Stimulated activated CD8-positive, alpha-beta memory T cell treated with anti-CD3 and anti-CD28 coated beads, Interleukin-2, amount 100 ng/mL, for 48 hours (primary cell): ENCODE measurements around the gene HPS3.
"Not testable (repeated sequence)": the region's sequence is repeated elsewhere in the genome, so short reads cannot be mapped to it uniquely, and the experiment has no call there.

Experiments used
- DNase-seq, 2 donors: peaks; one replicate each; pipeline ENCODE4 v3.0.0-alpha.2; 2020; ENCODE audit warnings: low read depth in 2 of 2

Gene HPS3, protein sequence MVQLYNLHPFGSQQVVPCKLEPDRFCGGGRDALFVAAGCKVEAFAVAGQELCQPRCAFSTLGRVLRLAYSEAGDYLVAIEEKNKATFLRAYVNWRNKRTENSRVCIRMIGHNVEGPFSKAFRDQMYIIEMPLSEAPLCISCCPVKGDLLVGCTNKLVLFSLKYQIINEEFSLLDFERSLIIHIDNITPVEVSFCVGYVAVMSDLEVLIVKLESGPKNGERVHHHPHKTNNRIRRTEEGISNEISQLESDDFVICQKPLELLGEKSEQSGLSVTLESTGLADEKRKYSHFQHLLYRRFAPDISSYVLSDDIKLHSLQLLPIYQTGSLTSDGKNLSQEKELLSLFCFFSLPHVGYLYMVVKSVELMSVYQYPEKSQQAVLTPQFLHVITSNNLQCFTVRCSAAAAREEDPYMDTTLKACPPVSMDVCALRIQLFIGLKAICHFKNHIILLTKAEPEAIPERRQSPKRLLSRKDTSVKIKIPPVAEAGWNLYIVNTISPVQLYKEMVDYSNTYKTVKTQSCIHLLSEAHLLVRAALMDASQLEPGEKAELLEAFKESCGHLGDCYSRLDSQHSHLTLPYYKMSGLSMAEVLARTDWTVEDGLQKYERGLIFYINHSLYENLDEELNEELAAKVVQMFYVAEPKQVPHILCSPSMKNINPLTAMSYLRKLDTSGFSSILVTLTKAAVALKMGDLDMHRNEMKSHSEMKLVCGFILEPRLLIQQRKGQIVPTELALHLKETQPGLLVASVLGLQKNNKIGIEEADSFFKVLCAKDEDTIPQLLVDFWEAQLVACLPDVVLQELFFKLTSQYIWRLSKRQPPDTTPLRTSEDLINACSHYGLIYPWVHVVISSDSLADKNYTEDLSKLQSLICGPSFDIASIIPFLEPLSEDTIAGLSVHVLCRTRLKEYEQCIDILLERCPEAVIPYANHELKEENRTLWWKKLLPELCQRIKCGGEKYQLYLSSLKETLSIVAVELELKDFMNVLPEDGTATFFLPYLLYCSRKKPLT

DNA sequence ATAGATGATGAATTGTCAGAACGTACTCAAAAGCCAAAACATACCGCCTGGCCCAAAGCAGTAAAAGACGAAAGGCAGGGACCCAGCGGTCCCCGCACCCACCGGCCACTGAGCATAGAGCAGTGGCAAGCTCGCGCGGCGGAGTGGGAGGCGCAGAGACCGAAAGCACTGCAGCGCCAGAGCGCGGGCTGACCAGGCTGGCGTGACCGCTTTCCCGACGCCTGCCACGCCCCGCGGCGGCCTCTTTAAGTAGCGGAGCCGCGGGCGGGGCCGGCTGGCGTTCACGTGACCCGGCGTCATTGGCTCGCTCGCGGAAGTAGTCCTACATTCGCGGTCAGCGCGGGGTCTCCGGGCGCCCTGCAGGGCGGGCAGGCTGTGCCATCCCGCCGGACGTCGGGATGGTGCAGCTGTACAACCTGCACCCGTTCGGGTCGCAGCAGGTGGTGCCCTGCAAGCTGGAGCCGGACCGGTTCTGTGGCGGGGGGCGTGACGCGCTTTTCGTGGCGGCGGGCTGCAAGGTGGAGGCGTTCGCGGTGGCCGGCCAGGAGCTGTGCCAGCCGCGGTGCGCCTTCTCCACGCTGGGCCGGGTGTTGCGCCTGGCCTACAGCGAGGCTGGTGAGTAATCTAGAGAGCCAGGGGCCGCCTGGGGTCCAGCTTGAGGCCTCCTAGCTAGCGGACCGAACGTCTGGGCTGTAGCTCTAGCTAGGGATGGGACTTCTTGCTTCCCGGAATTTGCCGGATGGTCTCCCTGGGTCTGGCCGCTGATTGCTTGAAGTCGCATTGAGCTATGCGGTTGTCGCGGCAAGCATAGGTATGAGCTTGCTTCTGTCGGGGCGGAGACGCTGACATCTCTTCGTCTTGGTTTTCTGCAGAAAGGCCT is at the start of gene HPS3:
Gene HPS3, plus strand, starts transcription at position 313 of the 880 bp plus-strand sequence. Its CDS starts 86 bp downstream, at position 399.
- peak; percentile 76 to 78 for DNase-seq

DNA sequence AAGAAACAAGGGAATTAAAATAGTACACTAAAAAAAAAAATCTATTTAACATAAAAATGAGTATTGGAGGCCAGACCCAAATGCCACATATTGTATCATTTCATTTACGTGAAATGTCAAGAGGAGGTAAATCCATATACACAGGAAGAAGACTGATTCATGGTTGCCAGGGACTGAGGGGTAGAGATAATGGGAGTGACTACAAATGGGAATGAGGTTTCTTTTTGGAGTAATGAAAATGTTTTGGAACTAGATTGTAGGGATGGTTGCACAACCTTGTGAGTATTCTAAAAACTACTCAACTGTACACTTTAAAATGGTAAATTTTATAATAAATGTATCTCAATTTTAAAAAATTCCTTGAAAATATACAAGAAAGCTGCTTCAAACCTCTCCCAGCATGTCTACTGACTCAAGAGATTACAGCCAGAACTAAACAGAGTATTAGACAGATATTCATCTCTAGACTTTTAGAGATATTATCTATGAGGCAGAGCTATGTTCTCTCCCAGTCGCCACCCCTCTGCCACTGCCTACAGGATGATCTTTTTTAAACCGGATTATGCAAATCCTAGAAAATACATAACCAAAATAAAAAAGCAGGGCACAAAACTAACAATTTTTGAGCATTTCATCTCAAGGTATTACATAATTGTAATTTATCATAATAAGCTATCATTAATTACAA is 49.3 kb upstream of the HPS3 start:
- DNase-seq: no peak

DNA sequence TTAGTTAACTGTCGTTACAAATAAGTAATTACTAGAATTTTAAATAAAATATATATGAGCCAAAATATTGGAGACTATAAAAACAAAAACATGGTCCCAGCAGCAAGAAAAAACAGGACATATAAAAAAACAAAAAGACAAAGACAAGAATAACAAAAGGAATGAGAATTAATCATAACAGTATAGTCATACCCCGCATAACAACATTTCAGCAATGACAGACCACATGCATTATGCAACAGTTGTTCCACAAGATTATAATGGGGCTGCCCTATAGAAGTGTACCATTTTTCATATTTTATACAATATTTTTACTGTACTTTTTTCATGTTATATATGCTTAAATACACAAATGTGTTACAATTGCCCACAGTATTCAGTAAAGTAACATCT is 48.7 kb upstream of the HPS3 start:
- DNase-seq: no peak

DNA sequence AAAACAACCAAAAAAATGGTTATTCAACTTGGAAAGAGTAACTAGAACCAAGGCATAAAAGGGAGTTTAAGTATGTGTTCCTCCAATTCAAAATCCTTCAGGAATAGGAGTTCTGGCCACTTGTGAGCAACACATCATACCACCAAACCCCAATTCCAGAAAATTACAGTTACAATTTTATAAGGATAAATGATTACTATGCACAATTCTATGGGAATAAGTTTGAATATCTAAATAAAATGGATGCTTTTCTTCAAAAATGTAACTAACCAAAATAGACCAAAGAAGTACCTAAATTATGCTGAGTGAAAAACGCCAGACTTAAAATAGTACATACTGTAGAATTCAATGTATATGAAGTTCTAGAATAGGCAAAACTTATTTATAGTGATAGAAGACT is 47.7 kb upstream of the HPS3 start:
- DNase-seq: no peak

DNA sequence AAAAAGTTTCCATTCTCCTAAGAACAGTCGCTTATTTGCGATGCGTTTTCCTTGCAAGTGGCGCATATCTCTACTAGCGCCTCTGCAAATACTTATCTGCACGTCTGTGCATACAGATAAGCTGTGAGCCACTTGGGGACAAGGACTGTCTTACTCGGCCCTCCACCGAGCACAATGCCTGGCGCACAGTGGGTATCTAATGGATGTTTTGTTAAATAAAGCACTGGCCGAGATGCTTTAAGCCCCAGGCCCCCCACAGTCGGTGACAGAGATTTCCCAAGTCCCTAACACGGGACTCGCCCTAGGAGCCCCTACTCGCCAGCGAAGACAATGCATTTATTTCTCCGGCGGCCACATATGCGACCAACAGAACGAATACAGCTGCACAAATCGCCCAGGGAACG is 43.6 kb upstream of the HPS3 start:
- peak in 1 of 2 donors; percentile 1 for DNase-seq

DNA sequence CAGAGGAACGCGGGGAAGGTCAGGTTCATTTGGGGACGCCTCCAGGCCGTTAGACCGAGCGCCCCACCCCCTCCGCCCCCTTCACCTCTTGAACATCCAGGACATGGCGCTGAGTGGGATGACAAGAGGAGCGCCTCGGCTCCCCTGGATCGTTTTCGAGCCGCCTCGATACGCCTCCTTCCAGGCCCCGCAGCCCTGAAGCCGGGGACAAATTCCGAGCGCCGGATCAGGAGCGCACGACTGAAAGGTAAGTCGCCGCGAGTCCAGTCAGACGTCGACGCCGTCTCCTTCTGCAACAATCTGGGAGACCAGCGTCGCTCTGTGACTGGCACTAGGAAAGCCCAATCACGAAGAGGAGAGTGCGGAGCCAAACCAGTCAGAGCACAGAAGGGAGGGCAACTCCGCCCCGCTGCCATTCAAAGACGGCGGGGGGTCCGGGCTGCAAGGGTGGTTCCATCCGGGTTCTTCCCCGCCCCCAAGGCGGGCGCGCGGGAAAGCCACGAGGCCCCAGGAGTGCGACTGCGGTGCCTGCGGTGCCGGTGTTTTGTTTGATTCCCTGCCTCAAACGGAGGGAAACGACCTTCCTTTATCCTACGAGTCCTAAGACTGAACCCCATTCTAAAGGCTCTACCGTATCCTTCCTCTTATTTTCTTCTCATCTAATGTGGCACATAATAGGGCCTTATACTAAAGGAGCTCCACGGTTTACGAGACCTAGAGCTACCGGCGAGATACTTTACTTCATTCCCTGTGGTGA is 43.0 kb upstream of the HPS3 start, which contains the start of gene HLTF:
Gene HLTF, minus strand, starts transcription at position 302 of the 757 bp plus-strand sequence. Its CDS starts 197 bp downstream, at position 105.
- DNase-seq: peak; percentile 80 to 82

DNA sequence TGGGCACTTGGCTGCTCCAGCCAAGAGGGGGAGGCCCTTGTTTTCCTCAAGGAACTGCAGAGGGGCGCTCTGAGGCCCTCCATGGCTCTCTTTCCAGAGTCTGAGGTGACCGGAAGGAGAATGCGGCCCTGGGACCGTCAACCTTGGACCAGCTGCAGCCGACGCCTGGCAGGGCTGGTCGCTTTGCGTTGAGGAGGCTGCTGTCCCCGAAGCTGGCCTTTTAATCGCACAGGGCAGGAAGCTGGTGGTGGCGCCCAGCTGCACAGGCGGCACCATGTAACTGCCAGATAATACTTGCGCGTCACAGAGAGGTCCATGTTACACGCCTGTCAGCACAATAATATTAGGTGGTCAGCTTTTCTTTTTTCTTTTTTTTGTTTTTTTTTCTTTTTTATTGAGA is 42.2 kb upstream of the HPS3 start:
- no peak for DNase-seq

DNA sequence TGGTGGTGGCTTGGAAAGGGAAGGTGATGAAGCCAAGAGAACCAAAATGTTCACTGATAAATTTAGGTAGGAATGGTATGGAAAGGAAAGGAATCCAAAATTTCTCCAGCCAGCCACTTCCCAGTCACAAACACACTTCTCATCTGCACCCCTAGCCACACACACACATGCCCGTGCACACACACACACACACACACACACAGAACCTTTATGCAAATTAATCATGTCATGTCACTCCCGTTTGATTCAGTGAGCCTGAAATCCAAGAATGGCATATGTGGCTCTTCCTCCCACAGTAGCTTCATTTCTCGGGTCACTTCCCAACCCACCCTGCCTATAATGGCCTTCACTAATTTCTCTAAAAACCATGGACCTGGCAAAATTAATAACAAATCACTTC is 40.0 kb upstream of the HPS3 start:
- DNase-seq: no peak

DNA sequence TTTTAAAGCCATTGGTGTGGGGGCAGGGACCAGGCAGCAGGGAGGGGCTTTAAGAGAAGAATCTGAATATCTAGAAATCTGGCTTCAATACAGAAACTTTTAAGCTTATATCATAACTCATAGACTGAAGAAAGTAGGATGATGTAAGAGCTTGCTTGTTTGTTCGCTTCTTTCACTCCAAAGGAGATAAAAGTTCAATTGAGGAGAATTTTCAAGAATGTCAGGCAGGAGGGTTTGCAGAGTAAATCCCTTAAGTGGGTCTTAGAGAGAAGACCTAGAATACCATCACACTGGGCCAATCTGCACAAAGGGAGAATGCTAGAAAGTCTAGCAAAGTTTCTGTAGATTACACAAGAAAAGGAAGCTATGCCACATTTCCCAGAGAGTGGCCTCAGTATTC is 39.0 kb upstream of the HPS3 start:
- no peak for DNase-seq

DNA sequence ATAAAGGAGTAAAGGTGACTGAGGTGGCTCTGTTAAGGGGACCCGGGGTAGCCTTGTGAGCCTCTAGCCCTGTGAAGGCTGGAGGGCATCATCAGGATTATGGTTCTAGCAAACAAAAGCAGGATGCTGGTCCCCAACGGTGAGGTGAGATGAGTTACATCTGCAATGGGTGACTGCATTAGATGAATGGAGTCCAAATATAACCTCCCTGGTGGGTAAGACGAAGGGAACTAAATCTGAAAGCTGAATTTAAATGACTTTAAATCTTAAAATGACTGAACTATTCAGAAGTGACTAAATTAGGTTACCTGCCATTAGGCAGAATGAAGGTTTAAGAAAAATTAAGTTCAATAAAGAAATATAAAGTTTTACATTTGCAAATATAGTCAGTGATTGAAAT is 38.5 kb upstream of the HPS3 start:
- DNase-seq: no peak

DNA sequence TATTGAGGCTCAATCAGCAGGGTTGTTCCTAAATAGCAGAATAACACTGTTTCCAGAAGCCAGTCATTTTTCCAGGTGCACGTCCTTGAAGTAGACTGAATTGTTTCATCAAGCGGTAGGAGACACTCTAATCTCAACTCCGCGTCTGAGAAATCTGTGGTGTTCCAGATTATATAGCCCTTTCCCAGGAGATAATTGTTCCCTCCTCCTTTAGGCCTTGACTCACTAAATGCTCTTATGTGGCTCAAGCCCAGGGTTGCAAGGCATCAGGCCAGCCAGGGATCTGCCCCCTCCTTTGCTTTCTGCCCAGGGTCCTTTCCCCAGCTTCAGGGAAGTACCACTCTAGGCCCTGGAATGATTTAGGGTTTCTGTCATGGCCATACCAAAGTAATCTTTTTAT is 37.5 kb upstream of the HPS3 start:
- no peak for DNase-seq

DNA sequence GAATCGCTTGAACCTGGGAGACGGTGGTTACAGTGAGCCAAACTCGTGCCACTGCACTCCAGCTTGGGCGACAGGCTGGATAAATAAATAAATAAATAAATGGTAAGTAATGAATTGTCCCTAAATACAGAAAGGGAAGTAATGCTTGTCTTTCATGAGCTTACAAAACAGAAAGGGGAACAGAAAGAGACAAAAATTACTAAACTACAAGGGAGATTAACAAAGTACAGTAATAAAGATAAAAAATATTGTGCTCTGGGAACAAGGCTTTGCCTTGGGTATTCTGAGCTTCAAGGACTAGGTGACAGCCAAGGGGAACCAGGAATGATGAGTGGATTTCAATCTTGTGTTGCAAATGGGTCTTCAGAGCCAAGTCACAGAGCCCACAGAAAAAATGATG is 34.0 kb upstream of the HPS3 start:
- no peak for DNase-seq

DNA sequence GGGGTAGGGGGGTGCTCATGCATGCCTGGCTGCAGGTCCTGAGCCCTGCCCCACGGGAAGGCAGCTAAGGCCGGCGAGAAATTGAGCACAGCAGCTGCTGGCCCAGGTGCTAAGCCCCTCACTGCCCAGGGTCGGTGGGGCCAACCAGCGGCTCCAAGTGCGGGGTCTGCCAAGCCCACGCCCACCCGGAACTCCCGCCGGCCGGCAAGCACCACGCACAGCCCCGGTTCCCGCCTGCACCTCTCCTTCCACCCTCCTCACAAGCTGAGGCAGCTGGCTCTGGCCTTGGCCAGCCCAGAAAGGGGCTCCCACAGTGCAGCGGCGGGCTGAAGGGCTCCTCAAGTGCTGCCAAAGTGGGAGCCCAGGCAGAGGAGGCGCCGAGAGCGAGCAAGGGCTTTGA is 31.5 kb upstream of the HPS3 start:
- not testable (repeated sequence) for DNase-seq

DNA sequence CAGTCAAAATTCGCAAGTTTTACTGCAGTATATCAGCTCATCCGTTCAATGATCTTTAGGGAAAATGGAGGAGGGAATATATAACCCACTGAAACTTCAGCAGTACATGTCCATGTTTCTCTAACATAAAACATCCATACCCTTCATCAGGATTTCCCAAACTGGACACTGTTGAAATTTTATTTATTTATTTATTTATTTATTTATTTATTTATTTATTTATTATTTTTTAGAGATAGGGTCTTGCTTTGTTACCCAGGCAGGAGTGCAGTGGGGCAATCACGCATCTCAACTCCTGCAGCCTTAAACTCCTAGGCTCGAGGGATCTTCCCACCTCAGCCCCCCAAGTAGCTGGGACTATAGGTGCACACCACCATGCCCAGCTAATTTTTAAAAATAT is 28.3 kb upstream of the HPS3 start:
- no peak for DNase-seq

DNA sequence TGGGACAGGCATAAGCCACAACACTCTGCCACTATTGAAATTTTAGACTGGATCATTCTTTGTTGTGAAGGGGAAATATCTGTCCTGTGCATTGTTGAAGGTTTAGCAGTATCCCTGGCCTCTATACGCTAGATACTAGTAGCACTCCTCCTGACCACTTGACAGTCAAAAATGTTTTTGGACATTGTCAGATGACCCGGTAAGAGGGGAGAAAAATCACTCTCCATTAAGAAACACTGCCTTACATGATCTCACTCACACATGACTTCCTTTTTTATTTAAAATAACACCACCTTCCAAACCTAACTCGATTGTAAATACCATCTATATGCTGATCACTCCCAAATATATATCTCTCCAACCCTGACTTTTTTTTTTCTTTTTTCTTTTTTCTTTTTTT is 27.8 kb upstream of the HPS3 start:
- no peak for DNase-seq

DNA sequence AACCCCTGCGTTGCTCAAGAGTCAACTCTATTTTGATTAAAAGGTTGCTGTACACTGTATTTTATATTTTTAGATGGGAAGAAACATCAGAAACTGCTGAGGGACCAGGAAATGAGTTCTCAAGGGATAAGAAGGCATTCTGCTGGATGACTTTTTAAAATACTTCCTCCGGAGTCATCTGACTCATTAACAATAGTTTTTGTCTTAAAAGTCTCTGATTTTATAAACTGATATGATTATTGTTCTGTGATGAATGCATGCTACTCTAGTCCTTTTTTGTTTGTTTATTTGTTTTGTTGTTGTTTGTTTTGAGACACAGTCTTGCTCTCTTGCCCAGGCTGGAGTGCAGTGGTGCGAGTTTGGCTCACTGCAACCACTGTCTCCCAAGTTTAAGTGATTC is 25.0 kb upstream of the HPS3 start:
- no peak for DNase-seq

DNA sequence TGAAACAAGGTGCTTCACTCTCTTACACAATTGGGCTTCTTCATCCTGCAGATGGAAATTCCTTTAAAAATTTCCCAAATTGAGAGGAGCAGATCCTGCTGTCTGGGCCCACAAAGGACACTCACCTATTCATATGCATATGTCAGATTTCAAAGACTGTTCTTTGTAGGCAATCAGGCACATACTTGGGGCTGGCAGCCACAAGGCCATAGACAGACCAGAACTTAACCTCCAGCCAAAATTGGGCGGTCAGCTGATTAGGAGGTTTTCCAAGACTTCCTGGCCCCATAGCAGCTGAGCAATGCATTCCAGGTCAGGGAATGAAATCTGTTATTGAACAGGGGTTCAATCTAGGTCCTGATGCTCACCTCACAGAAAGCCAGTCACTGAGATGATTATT is 15.0 kb upstream of the HPS3 start:
- no peak for DNase-seq

DNA sequence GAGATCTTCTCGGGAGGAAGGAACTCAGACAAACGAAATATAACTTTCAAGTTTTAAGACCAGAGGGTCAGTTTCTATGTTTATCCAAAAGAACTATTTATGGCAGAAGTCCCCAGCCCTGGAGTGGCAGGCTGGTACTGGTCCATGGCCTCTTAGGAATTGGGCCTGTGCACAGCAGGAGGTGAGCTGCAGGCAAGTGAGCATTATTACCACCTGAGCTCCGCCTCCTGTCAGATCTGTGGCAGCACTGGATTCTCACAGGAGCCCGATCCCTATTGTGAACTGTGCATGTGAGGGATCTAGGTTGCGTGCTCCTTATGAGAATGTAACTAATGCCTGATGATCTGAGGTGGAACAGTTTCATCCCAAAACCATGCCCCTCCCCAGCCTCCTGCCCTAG is 14.3 kb upstream of the HPS3 start:
- DNase-seq: no peak

DNA sequence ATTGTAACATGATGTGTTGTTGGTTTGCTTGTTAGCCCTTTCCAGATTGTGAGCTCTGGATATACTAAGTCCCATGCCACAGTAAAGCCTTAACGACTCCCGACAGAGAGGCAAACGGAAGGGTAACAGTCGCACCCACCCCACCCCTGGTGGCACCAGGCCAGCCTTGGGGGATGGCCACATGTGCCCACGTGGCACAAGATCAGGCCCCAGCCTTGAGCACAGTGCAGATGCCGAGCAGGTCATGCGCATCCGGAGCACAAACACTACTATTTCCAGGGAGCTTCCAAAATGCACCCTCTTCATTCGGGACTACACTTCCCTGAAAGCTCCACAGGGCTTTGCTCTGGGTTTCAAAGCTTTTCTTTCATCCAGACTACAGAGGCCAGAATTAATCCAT is 10.7 kb upstream of the HPS3 start:
- no peak for DNase-seq

DNA sequence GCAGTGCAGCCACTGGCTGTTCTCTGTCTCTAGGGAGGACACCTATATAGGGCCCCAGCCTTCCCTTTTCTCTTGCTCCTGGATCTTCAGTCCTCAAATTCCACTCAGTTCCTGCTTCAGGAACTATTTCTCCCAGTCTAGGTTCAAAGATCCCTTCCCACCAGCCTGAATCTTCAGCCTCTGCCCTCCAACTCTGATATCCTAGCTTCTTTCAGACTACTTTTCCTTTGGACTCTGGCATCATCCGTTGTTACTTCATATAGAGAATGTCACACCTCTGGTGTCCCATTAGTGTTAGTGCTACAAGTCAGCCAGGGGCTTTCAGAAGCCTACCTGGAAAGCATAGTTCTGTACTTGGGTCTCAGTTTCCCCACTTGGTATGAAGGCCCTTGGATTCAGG is 10.0 kb upstream of the HPS3 start:
- DNase-seq: no peak
